Peyer's patch (tissue), 4 donors: ENCODE data around the gene PLLP.

Source experiments
- CTCF ChIP-seq, 6 experiments: fragments of 450-650 bp in 4 of 6; fragments of 200-600 bp in 2 of 6; sonication (generic) in 1 of 6; IDR thresholded peaks; one replicate each; pipeline ENCODE4 v1.5.1; 2017 to 2019; ENCODE audit warnings: antibody characterized with exemption in 6 of 6, mild to moderate bottlenecking in 3 of 6, moderate library complexity in 1 of 6
- POLR2A ChIP-seq, 2 donors: fragments of 450-650 bp; IDR thresholded peaks; one replicate each; pipeline ENCODE4 v1.5.1; 2017; ENCODE audit warnings: antibody characterized with exemption in 2 of 2, mild to moderate bottlenecking in 2 of 2, moderate library complexity in 2 of 2

GRCh38 chr16:57313509-57313908 lies 29.0 kb upstream of the PLLP start:
- TF ChIP-seq CTCF (IDR thresholded peaks at IDR 0.05) (no peak), POLR2A (IDR thresholded peaks at IDR 0.05) (no peak)
